ENCODE data around the gene TBL1X. TPM values are rescaled to one million over a fixed set of nuclear protein-coding genes. Genes with fewer than 3 reads are reported as not detected.

The TBL1X gene
- total and polyA plus RNA-seq, 2 of the 8 experiments (the other 6 are each of a cell fraction or from before 2014, with no cell fraction given), result 13.3 to 25.6 TPM

DNA sequence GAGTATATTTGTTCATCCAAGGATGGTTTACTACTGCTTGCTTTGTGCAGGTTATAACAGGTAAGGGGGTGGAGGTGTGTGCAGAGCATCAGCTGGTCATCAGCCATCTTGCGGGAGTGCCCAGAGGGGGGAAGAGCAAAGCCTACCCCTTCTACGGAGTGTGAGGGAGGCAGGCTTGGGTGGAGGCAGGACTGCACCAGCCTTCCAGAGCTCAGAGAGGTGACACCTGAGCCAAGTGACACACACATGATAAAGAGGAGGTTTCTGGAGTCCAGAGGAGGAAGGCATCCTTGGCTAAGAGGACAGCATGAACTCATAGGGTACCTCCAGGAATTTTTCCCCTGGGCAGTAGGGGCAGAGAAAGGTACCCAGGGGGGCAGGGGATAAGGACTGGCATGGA lies 126.6 kb downstream of the TBL1X start:
- Histone ChIP-seq H2BK12ac (ENCODE audit: low read depth, low read length) (no peak overlapping the region), H3K23me2 (ENCODE audit: low read depth, low read length) (no peaks in the 10 kb centered on the region), H3K56ac (replicated peaks; ENCODE audit: insufficient read length, low read depth, low read length) (no peak overlapping the region), H3K27ac (ENCODE audit: low read depth, low read length) (no peak overlapping the region), H2BK5ac (ENCODE audit: low read depth, low read length) (no peak overlapping the region), H3K23ac (ENCODE audit: insufficient read length) (no peak overlapping the region), H4K8ac (ENCODE audit: extremely low read depth, insufficient read depth, low read length) (no peak overlapping the region), H2BK120ac (replicated peaks; ENCODE audit: low read depth, low read length) (no peak overlapping the region), H3K27me3 (replicated peaks in 1 of 4; ENCODE audit: control insufficient read depth in 3 of 4, extremely low read depth in 1 of 4, insufficient read depth in 3 of 4, low read length in 3 of 4) (no peaks in the 10 kb centered on the region), H3K9me3 (ENCODE audit: insufficient read depth in 2 of 2, low read depth in 1 of 2, low read length in 1 of 2) (no peaks in the 10 kb centered on the region), H3K36me3 (ENCODE audit: control insufficient read depth in 2 of 4, insufficient read depth in 4 of 4, low read length in 3 of 4) (no peaks in the 10 kb centered on the region), H3K4me2 (ENCODE audit: insufficient read depth in 1 of 2, low read depth in 2 of 2, low read length in 2 of 2) (no peak overlapping the region), H4K5ac (ENCODE audit: insufficient read length, low read depth, low read length) (no peak overlapping the region), H3K79me1 (ENCODE audit: low read depth, low read length) (no peaks in the 10 kb centered on the region), H3K79me2 (ENCODE audit: control insufficient read depth in 1 of 2, insufficient read depth in 2 of 2, low read length in 2 of 2) (peaks cover 0 to 7% of the 10 kb centered on the region in 2 experiments; a peak in 2 of 4 replicates), H4K20me1 (replicated peaks in 1 of 2; ENCODE audit: control insufficient read depth in 1 of 2, insufficient read depth in 2 of 2, low read length in 2 of 2) (peaks cover 0 to 2% of the 10 kb centered on the region in 2 experiments), H2AFZ (ENCODE audit: low read length) (no peak overlapping the region), H4K91ac (replicated peaks; ENCODE audit: insufficient read length, low read length) (no peak overlapping the region), H3K4ac (replicated peaks; ENCODE audit: insufficient read length, low read depth, low read length) (no peak overlapping the region), H3K4me1 (replicated peaks in 1 of 4; ENCODE audit: control insufficient read depth in 3 of 4, insufficient read depth in 4 of 4, low read length in 3 of 4) (peaks cover 0 to 7% (median 1%) of the 10 kb centered on the region in 4 experiments; a peak in 4 of 7 replicates), H2BK20ac (ENCODE audit: low read length) (no peak overlapping the region), H3K18ac (ENCODE audit: extremely low read depth, low read length) (no peak overlapping the region), H2BK15ac (ENCODE audit: low read length) (no peak overlapping the region), H3K14ac (ENCODE audit: insufficient read length) (no peak overlapping the region), H3K9ac (replicated peaks in 1 of 4; ENCODE audit: extremely low read depth in 1 of 4, low read depth in 3 of 4, low read length in 3 of 4) (no peak overlapping the region), H2AK5ac (ENCODE audit: low read depth, low read length) (no peak overlapping the region), H3K4me3 (ENCODE audit: extremely low read depth in 1 of 4, insufficient read depth in 2 of 4, low read depth in 3 of 4, low read length in 4 of 4) (no peak overlapping the region)
- 90% methylated on average over 2 of the region's 2 CpGs; no CpG with 5 or more reads in 1 of the 2 experiments for WGBS, 2 experiments (ENCODE audit: extremely low coverage in 1 of 2, insufficient coverage in 1 of 2, insufficient read length in 1 of 2, insufficient replicate concordance in 2 of 2, low coverage in 1 of 2, low lambda C conversion rate in 2 of 2, missing lambda C conversion rate in 1 of 2)
- ChIA-PET POLR2A (ENCODE audit: partially characterized antibody) (no interaction called here), CTCF (ENCODE audit: partially characterized antibody) (interaction anchor here (0.6 kb wide), 1 partner anchor 11 kb away, joined by 3 read pairs; no protein-coding TSS in a partner anchor)
- no peak for FAIRE-seq
- no peak for DNase-seq (ENCODE audit: low read depth in 1 of 2, low spot score in 2 of 2)
- TF ChIP-seq CHD1 (IDR thresholded peaks at IDR 0.05; ENCODE audit: low read depth, low read length), result no peak
- TF ChIP-seq SP1 (IDR thresholded peaks at IDR 0.05; ENCODE audit: low read depth, low read length), result no peak
- no peak for TF ChIP-seq HDAC6 (IDR thresholded peaks at IDR 0.05; ENCODE audit: low read depth, low read length)
- no peak for TF ChIP-seq RNF2 (IDR thresholded peaks at IDR 0.05; ENCODE audit: borderline replicate concordance, low read depth, low read length, missing control alignments, poor library complexity, severe bottlenecking)
- TF ChIP-seq EP300 (IDR thresholded peaks at IDR 0.05; ENCODE audit: borderline replicate concordance in 1 of 2, low read depth in 2 of 2, low read length in 2 of 2), result no peak
- no peak for TF ChIP-seq ASH2L (IDR thresholded peaks at IDR 0.05; ENCODE audit: low read length)
- no peak for TF ChIP-seq SP4 (IDR thresholded peaks at IDR 0.05; ENCODE audit: low read length)
- TF ChIP-seq, protein P1, sequence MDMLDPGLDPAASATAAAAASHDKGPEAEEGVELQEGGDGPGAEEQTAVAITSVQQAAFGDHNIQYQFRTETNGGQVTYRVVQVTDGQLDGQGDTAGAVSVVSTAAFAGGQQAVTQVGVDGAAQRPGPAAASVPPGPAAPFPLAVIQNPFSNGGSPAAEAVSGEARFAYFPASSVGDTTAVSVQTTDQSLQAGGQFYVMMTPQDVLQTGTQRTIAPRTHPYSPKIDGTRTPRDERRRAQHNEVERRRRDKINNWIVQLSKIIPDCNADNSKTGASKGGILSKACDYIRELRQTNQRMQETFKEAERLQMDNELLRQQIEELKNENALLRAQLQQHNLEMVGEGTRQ (IDR thresholded peaks at IDR 0.05; ENCODE audit: low read length), result no peak
- TF ChIP-seq, protein P2, sequence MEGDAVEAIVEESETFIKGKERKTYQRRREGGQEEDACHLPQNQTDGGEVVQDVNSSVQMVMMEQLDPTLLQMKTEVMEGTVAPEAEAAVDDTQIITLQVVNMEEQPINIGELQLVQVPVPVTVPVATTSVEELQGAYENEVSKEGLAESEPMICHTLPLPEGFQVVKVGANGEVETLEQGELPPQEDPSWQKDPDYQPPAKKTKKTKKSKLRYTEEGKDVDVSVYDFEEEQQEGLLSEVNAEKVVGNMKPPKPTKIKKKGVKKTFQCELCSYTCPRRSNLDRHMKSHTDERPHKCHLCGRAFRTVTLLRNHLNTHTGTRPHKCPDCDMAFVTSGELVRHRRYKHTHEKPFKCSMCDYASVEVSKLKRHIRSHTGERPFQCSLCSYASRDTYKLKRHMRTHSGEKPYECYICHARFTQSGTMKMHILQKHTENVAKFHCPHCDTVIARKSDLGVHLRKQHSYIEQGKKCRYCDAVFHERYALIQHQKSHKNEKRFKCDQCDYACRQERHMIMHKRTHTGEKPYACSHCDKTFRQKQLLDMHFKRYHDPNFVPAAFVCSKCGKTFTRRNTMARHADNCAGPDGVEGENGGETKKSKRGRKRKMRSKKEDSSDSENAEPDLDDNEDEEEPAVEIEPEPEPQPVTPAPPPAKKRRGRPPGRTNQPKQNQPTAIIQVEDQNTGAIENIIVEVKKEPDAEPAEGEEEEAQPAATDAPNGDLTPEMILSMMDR (IDR thresholded peaks at IDR 0.05; ENCODE audit: control extremely low read depth in 1 of 3, insufficient read depth in 1 of 3, low read depth in 1 of 3, low read length in 3 of 3), result no peak
- no peak for TF ChIP-seq RXRA (IDR thresholded peaks at IDR 0.05; ENCODE audit: insufficient read depth, low read depth, low read length)

Data from H1 (cell line).